ENCODE data around the gene MLXIP. TPM values are rescaled to one million over a fixed set of nuclear protein-coding genes. Genes with fewer than 3 reads are reported as not detected.

MLXIP gene
- total and polyA plus RNA-seq, 2 of the 8 experiments (the other 6 are each of a cell fraction or from before 2014, with no cell fraction given), result 5.5 to 40.5 TPM

GRCh38 chr12:122076743-122077495 lies 1.6 kb upstream of the MLXIP start:
- no peaks in the 10 kb centered on the region for H3K36me3 ChIP-seq (ENCODE audit: control insufficient read depth in 2 of 4, insufficient read depth in 4 of 4, low read length in 3 of 4)
- H2BK5ac ChIP-seq (ENCODE audit: low read depth, low read length), result no peak overlapping the region
- H2AFZ ChIP-seq (ENCODE audit: low read length), result no peak overlapping the region
- no peak overlapping the region; the same call in 1 of the 2 replicates for H2BK15ac ChIP-seq (ENCODE audit: low read length)
- peaks cover 13% of the 10 kb centered on the region; the same call in 1 of the 2 replicates for H3K23me2 ChIP-seq (ENCODE audit: low read depth, low read length)
- H4K8ac ChIP-seq (ENCODE audit: extremely low read depth, insufficient read depth, low read length), result no peak overlapping the region
- peaks cover 4 to 21% (median 19%) of the 10 kb centered on the region in 4 experiments; a peak in 6 of 7 replicates for H3K27me3 ChIP-seq (replicated peaks in 1 of 4; ENCODE audit: control insufficient read depth in 3 of 4, extremely low read depth in 1 of 4, insufficient read depth in 3 of 4, low read length in 3 of 4)
- no peak overlapping the region for H3K27ac ChIP-seq (ENCODE audit: low read depth, low read length)
- no peak overlapping the region for H2BK120ac ChIP-seq (replicated peaks; ENCODE audit: low read depth, low read length)
- no peak overlapping the region for H3K9ac ChIP-seq (replicated peaks in 1 of 4; ENCODE audit: extremely low read depth in 1 of 4, low read depth in 3 of 4, low read length in 3 of 4)
- FAIRE-seq (no peak), DNase-seq (ENCODE audit: low read depth in 1 of 2, low spot score in 2 of 2) (no peak)
- peaks cover 4 to 10% of the 10 kb centered on the region in 2 experiments; a peak in 3 of 4 replicates for H3K79me2 ChIP-seq (ENCODE audit: control insufficient read depth in 1 of 2, insufficient read depth in 2 of 2, low read length in 2 of 2)
- H3K4me3 ChIP-seq (ENCODE audit: extremely low read depth in 1 of 4, insufficient read depth in 2 of 4, low read depth in 3 of 4, low read length in 4 of 4), result no peak overlapping the region
- no peak overlapping the region for H4K5ac ChIP-seq (ENCODE audit: insufficient read length, low read depth, low read length)
- no peak overlapping the region for H3K56ac ChIP-seq (replicated peaks; ENCODE audit: insufficient read length, low read depth, low read length)
- WGBS, 2 experiments (ENCODE audit: extremely low coverage in 1 of 2, insufficient coverage in 1 of 2, insufficient read length in 1 of 2, insufficient replicate concordance in 2 of 2, low coverage in 1 of 2, low lambda C conversion rate in 2 of 2, missing lambda C conversion rate in 1 of 2), result 95% methylated on average over 10 of the region's 10 CpGs; no CpG with 5 or more reads in 1 of the 2 experiments
- no peaks in the 10 kb centered on the region for H3K9me3 ChIP-seq (ENCODE audit: insufficient read depth in 2 of 2, low read depth in 1 of 2, low read length in 1 of 2)
- no peak overlapping the region for H2BK12ac ChIP-seq (ENCODE audit: low read depth, low read length)
- H3K4me2 ChIP-seq (ENCODE audit: insufficient read depth in 1 of 2, low read depth in 2 of 2, low read length in 2 of 2), result no peak overlapping the region; a peak in 1 of 4 replicates
- no peak overlapping the region for H3K23ac ChIP-seq (ENCODE audit: insufficient read length)
- H3K4me1 ChIP-seq (replicated peaks in 1 of 4; ENCODE audit: control insufficient read depth in 3 of 4, insufficient read depth in 4 of 4, low read length in 3 of 4), result peaks cover 4 to 8% (median 5%) of the 10 kb centered on the region in 4 experiments; a peak in 5 of 7 replicates
- no peak overlapping the region for H4K91ac ChIP-seq (replicated peaks; ENCODE audit: insufficient read length, low read length)
- H3K14ac ChIP-seq (ENCODE audit: insufficient read length), result no peak overlapping the region
- no peak overlapping the region; the same call in 1 of the 2 replicates for H3K18ac ChIP-seq (ENCODE audit: extremely low read depth, low read length)
- peaks cover 0 to 4% of the 10 kb centered on the region in 2 experiments for H4K20me1 ChIP-seq (replicated peaks in 1 of 2; ENCODE audit: control insufficient read depth in 1 of 2, insufficient read depth in 2 of 2, low read length in 2 of 2)
- ChIA-PET POLR2A (ENCODE audit: partially characterized antibody) (interaction anchor here (1.7 to 2.2 kb wide), 3 partner anchors 8 to 13 kb away, joined by 4 to 7 read pairs (median 5); no protein-coding TSS in a partner anchor), CTCF (ENCODE audit: partially characterized antibody) (interaction anchor here (1.4 kb wide), 1 partner anchor 23 kb away, joined by 5 read pairs; no protein-coding TSS in a partner anchor)
- no peak overlapping the region for H3K4ac ChIP-seq (replicated peaks; ENCODE audit: insufficient read length, low read depth, low read length)
- peaks cover 2% of the 10 kb centered on the region; the same call in 1 of the 2 replicates for H3K79me1 ChIP-seq (ENCODE audit: low read depth, low read length)
- H2BK20ac ChIP-seq (ENCODE audit: low read length), result no peak overlapping the region
- H2AK5ac ChIP-seq (ENCODE audit: low read depth, low read length), result no peak overlapping the region
- TF ChIP-seq SUZ12 (IDR thresholded peaks at IDR 0.05; ENCODE audit: low read length) (no peak), POLR2A (IDR thresholded peaks at IDR 0.05; ENCODE audit: control extremely low read depth in 1 of 2, low read depth in 2 of 2, low read length in 2 of 2) (no peak), SP4 (IDR thresholded peaks at IDR 0.05; ENCODE audit: low read length) (no peak), BCL11A (IDR thresholded peaks at IDR 0.05; ENCODE audit: low read depth in 2 of 2, low read length in 2 of 2) (no peak), SIN3A (conservative IDR thresholded peaks at IDR 0.05 in 1 of 2, IDR thresholded peaks at IDR 0.05 in 1 of 2; ENCODE audit: low read depth in 1 of 2, low read length in 2 of 2) (no peak), ZNF274 (IDR thresholded peaks at IDR 0.05; ENCODE audit: borderline replicate concordance, extremely low read depth, low read length) (no peak), RBBP5 (IDR thresholded peaks at IDR 0.05; ENCODE audit: borderline replicate concordance, low read depth, low read length) (no peak), HDAC6 (IDR thresholded peaks at IDR 0.05; ENCODE audit: low read depth, low read length) (no peak), GTF2F1 (IDR thresholded peaks at IDR 0.05; ENCODE audit: borderline replicate concordance, low read depth, low read length) (no peak), KDM1A (IDR thresholded peaks at IDR 0.05; ENCODE audit: borderline replicate concordance, low read length) (no peak), HDAC2 (IDR thresholded peaks at IDR 0.05; ENCODE audit: borderline replicate concordance in 1 of 2, low read depth in 2 of 2, low read length in 2 of 2) (no peak), ASH2L (IDR thresholded peaks at IDR 0.05; ENCODE audit: low read length) (no peak)
